A549 (cell line): ENCODE measurements around the gene PCK1.

Experiments used
- CTCF ChIP-seq: fragments of >200 bp; sonication (Bioruptor Twin); formaldehyde crosslinking; IDR thresholded peaks from 3 replicates; pipeline ENCODE4 v1.5.1; 2016
- ESRRA ChIP-seq: fragments of 150-350 bp; IDR thresholded peaks from 2 replicates; pipeline ENCODE4 v1.6.1; 2014; ENCODE audit warnings: mild to moderate bottlenecking, low read length, borderline replicate concordance
- MAX ChIP-seq: IDR thresholded peaks from 2 replicates; pipeline ENCODE4 v1.6.1; 2012
- NFE2L2 ChIP-seq: fragments of 150-350 bp; conservative IDR thresholded peaks from 2 replicates; pipeline ENCODE4 v1.6.1; 2014; ENCODE audit warnings: low read length
- POLR2A ChIP-seq: IDR thresholded peaks from 2 replicates; pipeline ENCODE4 v1.6.1; 2012; ENCODE audit warnings: mild to moderate bottlenecking, low read length
- RAD21 ChIP-seq, 2 experiments: fragments of >200 bp in 1 of 2; sonication (Bioruptor Twin) in 1 of 2; formaldehyde crosslinking in 1 of 2; IDR thresholded peaks in 1 of 2; conservative IDR thresholded peaks in 1 of 2; 2 replicates in 1 of 2; 3 replicates in 1 of 2; pipeline ENCODE4 v1.6.1; 2012 to 2018; ENCODE audit warnings: inconsistent platforms in 1 of 2
- RCOR1 ChIP-seq: fragments of 150-350 bp; IDR thresholded peaks from 2 replicates; pipeline ENCODE4 v1.6.1; 2014; ENCODE audit warnings: antibody characterized with exemption, low read length, low read depth
- REST ChIP-seq: fragments of 200-600 bp; sonication (generic); IDR thresholded peaks from 2 replicates; pipeline ENCODE4 v1.6.1; 2016; ENCODE audit warnings: antibody characterized with exemption, mild to moderate bottlenecking, moderate library complexity
- SMC3 ChIP-seq: fragments of >200 bp; sonication (Bioruptor Twin); formaldehyde crosslinking; IDR thresholded peaks from 3 replicates; pipeline ENCODE4 v1.6.1; 2018; ENCODE audit warnings: inconsistent platforms
- USF2 ChIP-seq: fragments of 450-650 bp; IDR thresholded peaks from 2 replicates; pipeline ENCODE4 v1.6.1; 2014; ENCODE audit warnings: antibody characterized with exemption

- no peak for TF ChIP-seq SMC3
- no peak for TF ChIP-seq MAX
- TF ChIP-seq CTCF, result no peak
- no peak for TF ChIP-seq POLR2A
- no peak for TF ChIP-seq RCOR1
- no peak for TF ChIP-seq USF2
- no peak for TF ChIP-seq REST
- no peak for TF ChIP-seq ESRRA
- no peak for TF ChIP-seq RAD21 (conservative IDR thresholded peaks at IDR 0.05 in 1 of 2, IDR thresholded peaks at IDR 0.05 in 1 of 2)
- no peak for TF ChIP-seq NFE2L2
These were observed 3.4 kb downstream of the PCK1 start for GRCh38 chr20:57564180-57564802.
